Measurements from ENCODE around the gene ATG13.

DNA sequence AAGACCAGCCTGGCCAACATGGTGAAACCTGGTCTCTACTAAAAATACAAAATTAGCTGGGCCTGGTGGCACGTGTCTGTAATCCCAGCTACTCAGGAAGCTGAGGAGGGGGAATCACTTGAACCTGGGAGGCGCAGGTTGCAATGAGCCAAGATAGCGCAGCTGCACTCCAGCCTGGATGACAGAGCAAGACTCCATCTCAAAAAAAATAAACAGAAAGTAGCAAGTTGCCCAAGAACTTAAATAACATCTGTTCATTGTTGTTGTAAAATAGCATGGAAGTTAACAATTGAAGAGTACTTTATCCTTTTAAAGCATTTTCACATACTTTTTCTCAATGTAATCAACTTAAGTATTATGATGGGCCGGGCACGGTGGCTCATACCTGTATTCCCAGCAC, 29.2 kb upstream of the ATG13 start:
- TF ChIP-seq REST (IDR thresholded peaks at IDR 0.05) (no peak), EGR1 (IDR thresholded peaks at IDR 0.05; ENCODE audit: low read depth in 2 of 2) (no peak), CTCF (IDR thresholded peaks at IDR 0.05; ENCODE audit: low read depth, low read length, missing input control) (no peak), RAD21 (IDR thresholded peaks at IDR 0.05) (no peak), ZBTB33 (IDR thresholded peaks at IDR 0.05) (no peak), JUND (IDR thresholded peaks at IDR 0.05) (no peak), YY1 (IDR thresholded peaks at IDR 0.05) (no peak)

All from liver (tissue), 3 donors.